ENCODE data around the gene CDK12.
A peak's percentile ranks its signal among the peaks of the same experiment; 100 is the strongest.

The CDK12 gene

GRCh38 chr17:39551879-39552278 lies 90.6 kb downstream of the CDK12 start:
- no peak for DNase-seq

- DNase-seq = peak; percentile 6
These were observed 92.2 kb downstream of the CDK12 start for GRCh38 chr17:39553341-39553945.

GRCh38 chr17:39555368-39555767 lies 94.1 kb downstream of the CDK12 start:
- DNase-seq = peak; percentile 11

DNA sequence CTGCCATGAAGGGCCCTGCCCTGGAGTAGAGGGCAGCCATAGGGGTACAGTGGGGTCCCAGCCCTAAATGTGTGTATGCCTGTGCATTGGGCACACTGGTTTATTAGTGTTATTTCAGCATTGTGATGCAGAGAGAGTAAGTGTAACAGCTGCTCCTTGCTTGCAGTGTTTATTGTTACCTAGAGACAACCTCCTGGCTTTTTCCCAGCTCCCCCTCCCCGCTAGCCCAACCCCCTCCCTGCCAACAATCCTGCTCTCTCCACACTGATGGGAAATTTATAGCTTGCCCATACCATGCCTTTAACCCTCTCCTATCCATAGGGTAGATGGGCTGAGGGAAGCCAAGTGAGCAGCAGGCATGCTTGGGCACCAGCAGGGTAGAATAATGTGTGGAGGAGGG lies 95.1 kb downstream of the CDK12 start:
- peak; percentile 70 for DNase-seq

DNA sequence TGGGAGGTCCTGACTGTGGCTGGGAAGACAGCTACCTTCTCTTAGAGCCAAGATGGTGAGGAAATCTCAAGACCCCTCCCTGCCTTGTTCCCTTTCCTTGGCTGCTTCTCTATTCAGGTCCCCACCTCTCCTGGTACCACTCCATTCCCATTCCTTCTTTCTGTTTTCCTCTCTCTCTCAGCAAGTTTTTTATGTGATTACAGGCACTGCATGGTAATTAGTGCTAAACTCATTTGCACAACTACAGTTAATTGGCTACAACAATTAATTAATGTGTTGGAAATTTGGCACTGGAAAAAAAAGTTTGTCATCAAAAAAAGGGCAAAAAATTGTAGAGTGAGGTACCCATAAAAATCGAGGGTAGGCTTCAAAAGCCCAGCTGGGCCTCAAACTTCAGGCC lies 101.1 kb downstream of the CDK12 start:
- no peak for DNase-seq

DNA sequence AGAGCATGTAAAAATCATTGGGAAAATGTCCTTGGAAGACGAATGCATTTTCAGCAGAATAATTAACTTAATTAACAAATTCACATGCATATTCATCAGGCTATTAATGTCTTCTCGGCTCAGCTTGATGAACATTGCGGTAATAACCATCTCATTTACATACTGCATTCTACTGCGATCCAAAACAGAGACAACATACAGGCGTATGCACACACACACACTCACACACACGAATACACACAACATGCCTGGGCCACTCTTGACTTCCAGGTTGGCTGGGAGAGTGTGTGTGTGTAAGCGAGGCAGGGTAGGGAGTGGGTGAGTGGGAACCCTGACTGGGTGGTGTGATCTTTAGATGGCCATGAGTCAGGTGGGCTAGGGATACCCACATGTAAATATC lies 101.7 kb downstream of the CDK12 start:
- peak; percentile 41 for DNase-seq

- peak; percentile 76 for DNase-seq
These were observed 102.2 kb downstream of the CDK12 start for GRCh38 chr17:39563476-39563875.

DNA sequence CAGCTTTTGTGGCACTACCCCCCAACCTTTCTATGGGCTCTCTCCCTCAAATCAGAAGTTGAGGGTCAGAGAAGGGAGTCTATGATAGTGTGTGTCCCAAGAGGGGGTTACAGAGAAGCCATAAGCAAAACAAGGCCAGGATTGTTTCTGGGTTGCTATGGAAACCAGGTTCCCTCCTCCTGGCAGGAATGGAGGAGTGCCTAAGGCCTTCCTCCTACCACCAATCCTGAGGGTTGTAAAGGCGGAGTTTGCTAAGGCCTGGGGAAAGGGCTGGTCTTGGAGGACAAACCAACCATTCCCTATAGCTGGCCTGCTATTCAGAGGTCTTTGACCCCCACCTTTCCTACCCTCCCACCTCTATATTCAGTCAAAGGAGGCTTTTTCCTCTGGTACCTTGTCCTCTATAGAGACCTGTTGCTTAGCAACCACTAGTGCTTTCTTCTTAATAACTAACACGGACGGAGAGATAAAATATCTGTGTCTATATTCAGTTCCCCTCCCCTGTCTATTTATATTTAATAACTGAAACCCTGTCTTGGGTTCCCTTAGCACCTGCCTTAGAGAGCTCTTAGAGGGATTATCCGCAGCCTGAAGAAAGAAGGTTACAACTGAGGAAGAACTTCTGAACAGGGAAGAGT lies 103.0 kb downstream of the CDK12 start:
- peak; percentile 77 for DNase-seq

- DNase-seq = no peak
These were observed 105.0 kb downstream of the CDK12 start for GRCh38 chr17:39566094-39566850.

- no peak for DNase-seq
These were observed 107.4 kb downstream of the CDK12 start for GRCh38 chr17:39568702-39569101.

- DNase-seq = no peak
These were observed 107.8 kb downstream of the CDK12 start for GRCh38 chr17:39569126-39569525.

- DNase-seq = no peak
These were observed 110.8 kb downstream of the CDK12 start for GRCh38 chr17:39572121-39572520.

- DNase-seq = peak; percentile 78
These were observed 112.4 kb downstream of the CDK12 start for GRCh38 chr17:39573447-39574298.

GRCh38 chr17:39576187-39576586 lies 114.9 kb downstream of the CDK12 start:
- peak; percentile 65 for DNase-seq

- no peak for DNase-seq
These were observed 117.0 kb downstream of the CDK12 start for GRCh38 chr17:39578272-39578671.

GRCh38 chr17:39579318-39580081 lies 118.2 kb downstream of the CDK12 start:
- DNase-seq = peak; percentile 89

DNA sequence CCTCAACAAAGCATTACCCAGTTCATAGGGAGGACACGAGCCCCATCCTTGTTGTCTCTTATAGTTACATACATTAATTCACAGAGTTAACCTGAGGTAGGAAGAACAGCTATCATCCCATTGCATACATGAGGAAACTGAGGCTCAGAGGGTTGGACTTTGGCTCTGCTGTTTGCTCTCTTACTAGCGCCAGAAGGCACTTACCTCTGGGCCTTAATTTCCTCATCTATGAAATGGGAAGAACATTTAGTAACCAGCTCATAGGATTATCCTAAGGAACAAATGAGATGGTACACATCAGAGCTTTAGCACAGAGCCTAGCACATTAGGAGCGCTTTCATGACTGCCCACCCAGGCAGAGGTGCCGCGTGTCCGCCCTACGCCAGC lies 118.8 kb downstream of the CDK12 start:
- DNase-seq = no peak

DNA sequence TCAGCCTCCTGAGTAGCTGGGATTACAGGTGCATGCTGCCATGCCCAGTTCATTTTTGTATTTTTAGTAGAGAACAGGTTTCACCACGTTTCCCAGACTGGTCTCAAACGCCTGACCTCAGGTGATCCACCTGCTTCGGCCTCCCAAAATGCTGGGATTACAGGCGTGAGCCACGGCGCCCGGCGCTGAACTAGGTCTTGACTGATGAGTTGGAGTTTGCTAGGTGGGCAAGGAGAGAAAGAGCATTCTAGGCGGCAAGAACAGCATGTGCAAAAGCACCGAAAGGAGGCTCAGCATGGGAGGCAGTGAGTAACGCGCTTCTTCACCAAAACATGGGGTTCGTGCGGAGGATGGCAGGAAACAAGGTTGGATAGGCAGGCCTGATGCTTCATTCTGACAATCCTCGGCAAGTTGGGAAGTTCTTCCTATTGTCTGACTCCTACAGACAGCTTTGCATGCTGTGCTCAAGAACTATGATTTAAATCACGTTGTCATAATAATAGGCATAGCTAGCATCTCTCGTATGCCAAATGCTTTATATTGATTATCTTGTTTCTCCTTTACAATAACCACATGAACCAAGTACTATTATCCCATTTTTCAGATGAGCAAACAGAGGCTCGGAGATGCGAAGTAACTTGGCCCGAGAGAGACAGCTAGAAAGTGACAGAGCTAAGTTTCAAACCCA lies 119.9 kb downstream of the CDK12 start:
- no peak for DNase-seq

DNA sequence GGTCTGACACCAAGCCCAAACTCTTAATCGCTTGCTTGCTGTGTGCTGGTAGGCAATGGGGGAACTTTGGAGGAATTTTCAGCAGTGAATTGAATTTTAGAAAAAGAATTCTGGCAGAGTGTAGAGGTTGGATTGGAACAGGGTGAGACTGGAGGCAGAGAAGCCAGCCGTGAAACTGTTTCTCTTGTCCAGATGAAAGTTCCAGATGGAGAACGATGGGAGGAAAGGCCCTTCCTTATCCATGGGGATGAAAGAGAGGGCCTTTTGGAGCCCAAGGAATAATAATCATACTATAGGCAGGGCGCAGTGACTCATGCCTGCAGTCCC lies 120.4 kb downstream of the CDK12 start:
- no peak for DNase-seq

- no peak for DNase-seq
These were observed 121.4 kb downstream of the CDK12 start for GRCh38 chr17:39582658-39583057.

All from NCI-H69 (cell line).